ENCODE results near the gene FBXO46. TPM values are rescaled to one million over a fixed set of nuclear protein-coding genes. Genes with fewer than 3 reads are reported as not detected.

The FBXO46 gene, protein sequence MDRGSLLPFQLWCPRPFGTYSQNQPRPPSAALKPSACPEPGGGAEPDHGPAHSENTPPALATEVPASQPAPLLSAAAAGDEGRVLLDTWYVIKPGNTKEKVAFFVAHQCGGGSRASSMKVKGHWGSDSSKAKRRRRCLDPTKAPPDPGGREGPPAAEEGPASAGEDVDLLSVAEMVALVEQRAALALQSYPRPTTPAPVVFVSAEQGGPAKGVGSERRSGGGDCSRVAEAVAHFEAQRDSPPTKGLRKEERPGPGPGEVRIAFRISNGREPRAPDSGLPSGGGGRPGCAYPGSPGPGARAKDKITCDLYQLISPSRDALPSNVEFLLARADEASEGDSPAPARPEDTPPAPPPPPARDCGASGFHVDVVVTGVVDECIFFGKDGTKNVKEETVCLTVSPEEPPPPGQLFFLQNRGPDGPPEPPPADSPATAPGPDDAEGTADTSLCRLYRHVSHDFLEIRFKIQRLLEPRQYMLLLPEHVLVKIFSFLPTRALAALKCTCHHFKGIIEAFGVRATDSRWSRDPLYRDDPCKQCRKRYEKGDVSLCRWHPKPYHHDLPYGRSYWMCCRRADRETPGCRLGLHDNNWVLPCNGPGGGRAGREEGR
- total RNA-seq (2016; rRNA removed; fragmentation: Illumina TruSeq; extraction: Trizol), result 4.7 and 6.2 TPM in 2 replicates
- total RNA-seq (2016; cell fraction: cytosol; rRNA removed; fragmentation: Illumina TruSeq; extraction: Trizol; ENCODE audit: low read depth), result 0.79 and 1.0 TPM in 2 replicates
- 4.3 and 6.5 TPM in 2 replicates for total RNA-seq (2016; cell fraction: insoluble cytoplasmic fraction; rRNA removed; fragmentation: Illumina TruSeq; extraction: Trizol)
- 3.4 and 3.8 TPM in 2 replicates for total RNA-seq (2016; cell fraction: membrane; rRNA removed; fragmentation: Illumina TruSeq; extraction: Trizol)
- 5.8 and 7.5 TPM in 2 replicates for total RNA-seq (2016; cell fraction: nucleus; rRNA removed; fragmentation: Illumina TruSeq; extraction: Trizol)
- polyA plus RNA-seq (2011; rRNA removed), result 6.4 TPM in 2 replicates
- 3.1 and 5.2 TPM in 2 replicates for polyA plus RNA-seq (2011; cell fraction: cytosol; rRNA removed)
- 33.3 and 34.2 TPM in 2 replicates for polyA plus RNA-seq (2011; cell fraction: nucleus; rRNA removed)
- 4.1 and 4.3 TPM in 2 replicates for polyA plus RNA-seq (2012)
- 0.69 and 0.73 TPM in 2 replicates for polyA plus RNA-seq (2016; cell fraction: cytosol; fragmentation: Illumina TruSeq; extraction: Trizol; ENCODE audit: low read depth)
- 4.4 and 6.5 TPM in 2 replicates for polyA plus RNA-seq (2016; cell fraction: insoluble cytoplasmic fraction; fragmentation: Illumina TruSeq; extraction: Trizol; ENCODE audit: low read depth)
- 2.3 and 3.0 TPM in 2 replicates for polyA plus RNA-seq (2016; cell fraction: membrane; fragmentation: Illumina TruSeq; extraction: Trizol; ENCODE audit: low read depth)
- 16.3 and 19.5 TPM in 2 replicates for polyA plus RNA-seq (2016; cell fraction: nucleus; fragmentation: Illumina TruSeq; extraction: Trizol; ENCODE audit: insufficient read depth, low read depth)
- polyA minus RNA-seq (2011; rRNA and poly(A)+ RNA removed; ENCODE audit: low replicate concordance), result 4.6 and 6.2 TPM in 2 replicates
- 5.1 TPM in 2 replicates for polyA minus RNA-seq (2011; cell fraction: cytosol; rRNA and poly(A)+ RNA removed)
- polyA minus RNA-seq (2011; cell fraction: nucleus; rRNA and poly(A)+ RNA removed), result 7.6 and 9.7 TPM in 2 replicates
- Bru-seq, nascent RNA, result percentile 59 among the genes with signal in this experiment
- percentile 63 among the genes with signal in this experiment for BruChase-seq, experiment 1, labeled RNA remaining after a 6-hour chase
- BruChase-seq, experiment 2, labeled RNA remaining after a 2-hour chase, result percentile 71 among the genes with signal in this experiment
- long read RNA-seq, experiment 1, partial matches to known transcripts, result 0 of 1 reads
- long read RNA-seq, experiment 1, other reads (novel, unspliced or antisense), result 1 of 1 reads
- long read RNA-seq, experiment 2, partial matches to known transcripts, result 0 of 16 reads
- long read RNA-seq, experiment 2, other reads (novel, unspliced or antisense), result 10 of 16 reads

DNA sequence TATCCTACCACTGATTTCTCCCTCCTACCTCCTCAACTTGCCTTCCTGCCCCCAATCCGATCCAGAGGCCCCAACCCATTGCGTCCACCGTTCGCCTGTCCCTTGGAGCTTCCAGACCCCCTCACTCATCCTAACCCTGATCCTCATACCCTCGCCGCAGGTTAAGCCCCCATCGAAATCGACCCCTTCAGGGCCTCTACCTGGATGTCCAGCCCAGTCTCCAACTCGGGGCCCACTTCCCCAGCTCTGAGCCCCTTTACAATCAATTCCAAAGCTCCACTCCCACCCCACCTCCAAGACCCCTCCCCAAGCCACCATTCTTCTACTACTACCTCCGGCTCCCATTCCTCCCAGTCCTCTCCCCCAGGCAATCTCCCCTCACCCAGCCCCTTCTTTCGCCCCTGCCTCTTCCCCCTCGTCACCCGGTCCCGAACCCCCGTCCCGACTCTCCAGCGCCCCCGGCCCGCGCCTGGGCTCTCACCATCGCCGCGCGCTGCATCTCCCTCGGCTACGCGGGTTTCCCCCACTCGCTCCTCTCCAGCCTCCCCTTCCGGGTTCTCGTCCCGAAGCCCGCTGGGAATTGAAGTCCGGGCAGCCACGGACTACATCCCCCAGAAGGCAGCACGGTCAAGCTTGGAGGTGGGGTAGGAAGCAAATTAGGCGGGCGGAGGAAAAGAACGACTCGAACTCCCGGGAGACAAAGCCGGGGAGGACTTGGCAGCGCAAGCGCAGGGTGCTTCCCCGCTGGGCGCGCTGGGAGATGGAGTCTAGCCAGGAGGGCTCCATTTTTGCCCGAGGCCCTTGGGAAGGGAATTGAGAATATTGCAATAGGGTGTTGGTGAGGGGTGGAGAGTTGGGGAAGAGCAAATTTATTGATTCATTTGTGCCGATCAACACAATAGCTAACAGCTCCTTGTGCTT is at the start of gene FBXO46:
Gene FBXO46, minus strand, starts transcription at position 529 of the 921 bp plus-strand sequence. CDS start 17,401 bp downstream, outside the sequence.
- no TSS peak for BruUV-seq (replicated peaks)
- Histone ChIP-seq H3K4me2 (ENCODE audit: low read depth, low read length) (peak within 1 kb of the TSS; percentile 90), H4K20me1 (ENCODE audit: insufficient read depth, low read length) (no peaks in the 10 kb centered on the region), H3K79me2 (ENCODE audit: insufficient read depth, low read length) (peaks cover 30% of the 10 kb centered on the region), H3K27ac (ENCODE audit: extremely low read length, insufficient read depth, low read length) (peak within 1 kb of the TSS; percentile 50), H3K27me3 (ENCODE audit: control insufficient read depth in 1 of 2, insufficient read depth in 2 of 2, low read length in 2 of 2) (peaks cover 0 to 4% of the 10 kb centered on the region in 2 experiments; a peak in 1 of 5 replicates), H3K9ac (ENCODE audit: insufficient read depth, low read depth, low read length) (peak within 1 kb of the TSS; percentile 90), H3K36me3 (replicated peaks in 1 of 2; ENCODE audit: control insufficient read depth in 1 of 2, insufficient read depth in 2 of 2, low read length in 2 of 2) (no peaks in the 10 kb centered on the region), H3K4me3 (replicated peaks in 1 of 3; ENCODE audit: insufficient read depth in 1 of 3, low read depth in 2 of 3, low read length in 3 of 3) (peak within 1 kb of the TSS; percentile 85 to 94 (median 90)), H2AFZ (ENCODE audit: low read length) (peak within 1 kb of the TSS; percentile 62), H3K9me3 (ENCODE audit: low read length) (no peaks in the 10 kb centered on the region), H3K4me1 (ENCODE audit: insufficient read depth, low read length) (peaks cover 40% of the 10 kb centered on the region)
- WGBS (ENCODE audit: low lambda C conversion rate), result under 1% methylated on average over 47 of the region's 48 CpGs
- peak; percentile 96 for FAIRE-seq
- DNase-seq (ENCODE audit: low spot score), result peak; percentile 96
- ChIA-PET POLR2A (interaction anchor here (0.6 to 2.9 kb wide), 12 partner anchors 9 to 173 kb away, joined by 3 to 33 read pairs (median 4); partner anchors contain the start of genes QPCTL, SIX5 and SNRPD2), CTCF (ENCODE audit: low intra/inter-chr PET ratio, low total read pairs) (no interaction called here)
- intact Hi-C loops (cut with micrococcal nuclease; ENCODE audit: unreplicated experiment), result loop anchor here (5.0 kb wide), 1 partner anchor 37 kb away; the partner anchor contains the start of gene SIX5
- peak; percentile 98 for ATAC-seq
- in situ Hi-C loops (cut with HindIII; ENCODE audit: extremely low pct_ligation_motif_present, low pct_unique_long_range_greater_than_20kb), result no loop called here
- no peak for TF ChIP-seq ZNF354B (CRISPR knock-in tag; IDR thresholded peaks at IDR 0.05)
- TF ChIP-seq TP53 (CRISPR knock-in tag; conservative IDR thresholded peaks at IDR 0.05), result 0 out of 2 replicates have a peak, but pooled peaks have one; percentile 58
- no peak for TF ChIP-seq ZNF550 (CRISPR knock-in tag; IDR thresholded peaks at IDR 0.05; ENCODE audit: borderline replicate concordance)
- peak; percentile 98 for TF ChIP-seq HNRNPK (IDR thresholded peaks at IDR 0.05; ENCODE audit: low read depth, low read length, poor library complexity, severe bottlenecking)
- peak; percentile 97 for TF ChIP-seq HCFC1 (IDR thresholded peaks at IDR 0.05; ENCODE audit: low read depth, low read length)
- TF ChIP-seq EP300 (IDR thresholded peaks at IDR 0.05; ENCODE audit: low read depth in 2 of 2, low read length in 2 of 2), result peak in 1 of 2 experiments; percentile 12; a peak in 1 of 4 replicates
- TF ChIP-seq EP300 (CRISPR knock-in tag; IDR thresholded peaks at IDR 0.05; ENCODE audit: borderline replicate concordance), result no peak
- TF ChIP-seq, protein P1, sequence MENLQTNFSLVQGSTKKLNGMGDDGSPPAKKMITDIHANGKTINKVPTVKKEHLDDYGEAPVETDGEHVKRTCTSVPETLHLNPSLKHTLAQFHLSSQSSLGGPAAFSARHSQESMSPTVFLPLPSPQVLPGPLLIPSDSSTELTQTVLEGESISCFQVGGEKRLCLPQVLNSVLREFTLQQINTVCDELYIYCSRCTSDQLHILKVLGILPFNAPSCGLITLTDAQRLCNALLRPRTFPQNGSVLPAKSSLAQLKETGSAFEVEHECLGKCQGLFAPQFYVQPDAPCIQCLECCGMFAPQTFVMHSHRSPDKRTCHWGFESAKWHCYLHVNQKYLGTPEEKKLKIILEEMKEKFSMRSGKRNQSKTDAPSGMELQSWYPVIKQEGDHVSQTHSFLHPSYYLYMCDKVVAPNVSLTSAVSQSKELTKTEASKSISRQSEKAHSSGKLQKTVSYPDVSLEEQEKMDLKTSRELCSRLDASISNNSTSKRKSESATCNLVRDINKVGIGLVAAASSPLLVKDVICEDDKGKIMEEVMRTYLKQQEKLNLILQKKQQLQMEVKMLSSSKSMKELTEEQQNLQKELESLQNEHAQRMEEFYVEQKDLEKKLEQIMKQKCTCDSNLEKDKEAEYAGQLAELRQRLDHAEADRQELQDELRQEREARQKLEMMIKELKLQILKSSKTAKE (CRISPR knock-in tag; IDR thresholded peaks at IDR 0.05; ENCODE audit: borderline replicate concordance), result peak; percentile 38; the same call in 1 of the 2 replicates
- no peak for TF ChIP-seq PAWR (CRISPR knock-in tag; IDR thresholded peaks at IDR 0.05; ENCODE audit: borderline replicate concordance)
- TF ChIP-seq ZNF44 (CRISPR knock-in tag; IDR thresholded peaks at IDR 0.05), result no peak
